ENCODE data around the gene ZSWIM3. TPM values are rescaled to one million over a fixed set of nuclear protein-coding genes. Genes with fewer than 3 reads are reported as not detected.
A peak's percentile ranks its signal among the peaks of the same experiment; 100 is the strongest.

Gene ZSWIM3
- total and polyA plus RNA-seq, 2 of the 8 experiments (the other 6 are each of a cell fraction or from before 2014, with no cell fraction given): 5.5 to 6.9 TPM

- TF ChIP-seq TCF12 (IDR thresholded peaks at IDR 0.05; ENCODE audit: low read depth, low read length): no peak
- TF ChIP-seq HDAC2 (IDR thresholded peaks at IDR 0.05; ENCODE audit: borderline replicate concordance in 1 of 2, low read depth in 2 of 2, low read length in 2 of 2): 0 out of 4 replicates have a peak, but pooled peaks of 1 of the 2 experiments have one; percentile 13
- no peak for TF ChIP-seq HDAC6 (IDR thresholded peaks at IDR 0.05; ENCODE audit: low read depth, low read length)
- TF ChIP-seq, protein P1, sequence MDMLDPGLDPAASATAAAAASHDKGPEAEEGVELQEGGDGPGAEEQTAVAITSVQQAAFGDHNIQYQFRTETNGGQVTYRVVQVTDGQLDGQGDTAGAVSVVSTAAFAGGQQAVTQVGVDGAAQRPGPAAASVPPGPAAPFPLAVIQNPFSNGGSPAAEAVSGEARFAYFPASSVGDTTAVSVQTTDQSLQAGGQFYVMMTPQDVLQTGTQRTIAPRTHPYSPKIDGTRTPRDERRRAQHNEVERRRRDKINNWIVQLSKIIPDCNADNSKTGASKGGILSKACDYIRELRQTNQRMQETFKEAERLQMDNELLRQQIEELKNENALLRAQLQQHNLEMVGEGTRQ (IDR thresholded peaks at IDR 0.05; ENCODE audit: low read length): no peak
- no peak for TF ChIP-seq RXRA (IDR thresholded peaks at IDR 0.05; ENCODE audit: insufficient read depth, low read depth, low read length)
- no peak for TF ChIP-seq CTBP2 (IDR thresholded peaks at IDR 0.05; ENCODE audit: borderline replicate concordance, insufficient read depth, insufficient read length, low read length)
- TF ChIP-seq CBX8 (IDR thresholded peaks at IDR 0.05; ENCODE audit: borderline replicate concordance, low read depth, low read length): no peak
- peak; percentile 98 for TF ChIP-seq CEBPB (IDR thresholded peaks at IDR 0.05; ENCODE audit: low read depth, low read length)
- no peak for TF ChIP-seq RNF2 (IDR thresholded peaks at IDR 0.05; ENCODE audit: borderline replicate concordance, low read depth, low read length, missing control alignments, poor library complexity, severe bottlenecking)
- no peak for TF ChIP-seq KDM5A (IDR thresholded peaks at IDR 0.05; ENCODE audit: low read length)
- TF ChIP-seq SIN3A (conservative IDR thresholded peaks at IDR 0.05 in 1 of 2, IDR thresholded peaks at IDR 0.05 in 1 of 2; ENCODE audit: low read depth in 1 of 2, low read length in 2 of 2): no peak
- no peak for TF ChIP-seq EZH2 (IDR thresholded peaks at IDR 0.05; ENCODE audit: low read depth, low read length, severe bottlenecking)
- TF ChIP-seq BCL11A (IDR thresholded peaks at IDR 0.05; ENCODE audit: low read depth in 2 of 2, low read length in 2 of 2): no peak
- TF ChIP-seq TAF1 (IDR thresholded peaks at IDR 0.05; ENCODE audit: low read depth, low read length): peak; percentile 88
- TF ChIP-seq JUN (IDR thresholded peaks at IDR 0.05; ENCODE audit: low read depth, low read length): peak; percentile 59; the same call in 1 of the 2 replicates
- no peak for TF ChIP-seq FOSL1 (IDR thresholded peaks at IDR 0.05; ENCODE audit: insufficient read depth, low read depth, low read length)
Measured at GRCh38 chr20:45910670-45911485, 53.5 kb downstream of the ZSWIM3 start (continued).
